Measurements from ENCODE around the gene SMPD2.

GRCh38 chr6:109460161-109460829 lies 19.8 kb downstream of the SMPD2 start:
- no peak for TF ChIP-seq POLR2A (IDR thresholded peaks at IDR 0.05)
- no peak for TF ChIP-seq CTCF (IDR thresholded peaks at IDR 0.05)
